ENCODE results near the gene STOML1.

The STOML1 gene

DNA sequence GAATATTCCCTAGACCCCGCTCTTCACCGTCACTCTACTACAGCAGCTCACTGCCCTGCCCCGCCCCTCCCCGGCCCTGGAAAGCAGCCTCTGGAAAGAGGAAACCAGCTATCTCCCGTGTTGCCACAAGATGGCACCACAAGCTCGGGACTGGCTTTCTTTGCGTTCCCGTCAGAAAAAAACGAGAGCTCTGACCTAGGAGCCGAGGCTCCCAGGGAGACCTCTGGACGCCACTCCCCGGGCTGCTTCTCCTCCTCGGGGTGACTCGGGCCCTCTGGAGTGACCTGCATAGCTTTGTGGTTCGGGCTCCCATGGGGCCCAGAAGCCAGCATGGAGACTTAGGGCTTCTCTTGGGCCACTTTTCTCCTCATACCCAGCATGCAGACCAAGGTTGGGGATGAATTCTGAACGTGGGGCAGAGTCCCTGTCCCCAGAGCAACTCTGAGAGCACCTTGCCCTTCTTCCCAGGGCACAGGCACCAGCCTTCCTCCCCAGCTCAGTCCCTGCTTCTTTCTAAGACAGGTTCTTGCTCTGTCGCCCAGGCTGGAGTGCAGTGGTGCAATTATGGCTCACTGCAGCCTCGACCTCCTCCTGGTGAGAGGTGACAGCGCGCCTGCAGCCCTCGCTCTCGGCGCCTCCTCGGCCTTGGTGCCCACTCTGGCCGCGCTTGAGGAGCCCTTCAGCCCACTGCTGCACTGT lies 19.0 kb downstream of the STOML1 start:
- peak; percentile 93 for TF ChIP-seq CTCF (conservative IDR thresholded peaks at IDR 0.05; ENCODE audit: control insufficient read depth, insufficient read depth, low read depth, low read length)
- peak; percentile 82 for DNase-seq (ENCODE audit: low read depth)
- peak overlapping the region; percentile 13 for H3K4me3 ChIP-seq (ENCODE audit: control insufficient read depth, low read depth, low read length)

- H3K4me3 ChIP-seq (ENCODE audit: control insufficient read depth, low read depth, low read length): no peak overlapping the region
- DNase-seq (ENCODE audit: low read depth): no peak
- TF ChIP-seq CTCF (conservative IDR thresholded peaks at IDR 0.05; ENCODE audit: control insufficient read depth, insufficient read depth, low read depth, low read length): no peak
These were observed 22.8 kb downstream of the STOML1 start for GRCh38 chr15:73969151-73969759.

DNA sequence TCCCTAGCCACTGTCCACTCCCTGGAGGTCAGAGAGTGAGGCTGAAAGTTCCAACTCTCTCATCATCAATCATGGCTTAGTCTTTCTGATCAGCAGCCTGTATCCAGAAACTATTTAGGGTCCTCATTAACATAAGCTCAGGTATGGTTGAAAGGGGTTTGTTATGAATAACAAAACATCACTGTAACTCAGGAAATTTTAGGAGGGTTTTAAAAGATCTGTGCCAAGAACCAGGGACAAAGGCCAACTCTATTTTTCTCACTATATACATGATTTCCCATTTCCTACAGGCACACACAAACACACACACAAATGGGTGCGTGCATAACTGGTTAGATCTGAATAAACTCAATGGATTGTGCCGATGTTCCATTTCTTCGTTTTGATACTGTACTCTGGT lies 23.6 kb downstream of the STOML1 start:
- no peak for TF ChIP-seq CTCF (conservative IDR thresholded peaks at IDR 0.05; ENCODE audit: control insufficient read depth, insufficient read depth, low read depth, low read length)
- no peak for DNase-seq (ENCODE audit: low read depth)
- no peak overlapping the region for H3K4me3 ChIP-seq (ENCODE audit: control insufficient read depth, low read depth, low read length)

GRCh38 chr15:73965758-73966113 lies 26.4 kb downstream of the STOML1 start:
- no peak overlapping the region for H3K4me3 ChIP-seq (ENCODE audit: control insufficient read depth, low read depth, low read length)
- no peak for TF ChIP-seq CTCF (conservative IDR thresholded peaks at IDR 0.05; ENCODE audit: control insufficient read depth, insufficient read depth, low read depth, low read length)
- peak; percentile 59 for DNase-seq (ENCODE audit: low read depth)

DNA sequence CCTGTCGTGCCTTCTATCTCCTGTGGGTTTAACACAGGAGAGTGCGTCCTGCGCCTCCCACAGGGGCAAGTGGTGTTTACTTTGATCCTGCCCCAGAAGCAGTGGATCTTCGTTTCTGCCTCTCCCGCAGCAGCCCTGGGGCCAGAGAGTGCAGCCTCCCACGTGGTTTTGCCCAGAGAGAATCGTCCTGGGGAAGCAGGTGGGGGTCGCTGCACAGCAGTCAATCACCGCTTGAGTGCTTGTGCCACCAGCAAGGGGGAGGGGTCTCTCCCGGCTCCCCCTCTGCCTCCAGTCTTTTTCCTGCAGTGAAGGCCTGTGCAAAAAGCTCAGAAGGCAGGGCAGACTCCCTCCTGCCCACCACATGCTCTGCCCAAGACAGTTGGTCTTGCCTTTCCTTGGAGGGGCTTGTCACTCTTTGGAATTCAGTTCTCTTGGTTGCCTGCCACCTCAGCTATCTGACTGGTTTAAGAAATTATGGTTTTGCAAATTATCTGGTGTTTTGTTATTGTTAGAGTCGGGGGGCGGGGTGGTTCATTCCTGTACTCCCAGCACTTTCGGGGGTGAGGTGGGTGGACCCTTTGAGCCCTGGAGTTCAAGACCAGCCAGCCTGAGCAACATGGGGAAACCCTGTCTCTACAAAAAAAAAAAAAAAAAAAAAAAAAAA lies 26.9 kb downstream of the STOML1 start:
- TF ChIP-seq CTCF (conservative IDR thresholded peaks at IDR 0.05; ENCODE audit: control insufficient read depth, insufficient read depth, low read depth, low read length): no peak
- DNase-seq (ENCODE audit: low read depth): no peak
- H3K4me3 ChIP-seq (ENCODE audit: control insufficient read depth, low read depth, low read length): no peak overlapping the region

GRCh38 chr15:73964736-73965093 lies 27.4 kb downstream of the STOML1 start:
- no peak overlapping the region for H3K4me3 ChIP-seq (ENCODE audit: control insufficient read depth, low read depth, low read length)
- peak; percentile 99 for TF ChIP-seq CTCF (conservative IDR thresholded peaks at IDR 0.05; ENCODE audit: control insufficient read depth, insufficient read depth, low read depth, low read length)
- peak; percentile 75 for DNase-seq (ENCODE audit: low read depth)

Measured in fibroblast of mammary gland (primary cell).